Activated CD4-positive, alpha-beta T cell treated with anti-CD3 and anti-CD28 coated beads, Interleukin-2, amount 50 U/mL, for 1 hour (primary cell): ENCODE results near the gene NTM.

Experiments
- DNase-seq: peaks from one replicate; pipeline ENCODE4 v3.0.0-alpha.2; 2020

NTM gene

GRCh38 chr11:131756479-131757110 is 386.2 kb downstream of the NTM start:
- DNase-seq: no peak

GRCh38 chr11:131758726-131759125 is 388.3 kb downstream of the NTM start:
- DNase-seq: no peak

- no peak for DNase-seq
These were observed 388.7 kb downstream of the NTM start for GRCh38 chr11:131759140-131759539.

GRCh38 chr11:131760091-131761061 is 390.0 kb downstream of the NTM start:
- no peak for DNase-seq

- DNase-seq: no peak
These were observed 392.1 kb downstream of the NTM start for GRCh38 chr11:131762346-131763110.

GRCh38 chr11:131763193-131763890 is 392.9 kb downstream of the NTM start:
- DNase-seq: no peak

- no peak for DNase-seq
These were observed 393.7 kb downstream of the NTM start for GRCh38 chr11:131764126-131764525.

- DNase-seq: no peak
These were observed 394.2 kb downstream of the NTM start for GRCh38 chr11:131764649-131765048.

GRCh38 chr11:131766637-131767036 is 396.2 kb downstream of the NTM start:
- no peak for DNase-seq

GRCh38 chr11:131767421-131767820 is 397.0 kb downstream of the NTM start:
- no peak for DNase-seq

- no peak for DNase-seq
These were observed 400.4 kb downstream of the NTM start for GRCh38 chr11:131770801-131771200.

- no peak for DNase-seq
These were observed 401.1 kb downstream of the NTM start for GRCh38 chr11:131771471-131771870.

GRCh38 chr11:131773626-131774025 is 403.2 kb downstream of the NTM start:
- no peak for DNase-seq

GRCh38 chr11:131776211-131776610 is 405.8 kb downstream of the NTM start:
- DNase-seq: no peak

- DNase-seq: no peak
These were observed 415.4 kb downstream of the NTM start for GRCh38 chr11:131785801-131786200.

- DNase-seq: no peak
These were observed 416.7 kb downstream of the NTM start for GRCh38 chr11:131787119-131787518.

- DNase-seq: no peak
These were observed 420.2 kb downstream of the NTM start for GRCh38 chr11:131790586-131790985.

- DNase-seq: no peak
These were observed 421.8 kb downstream of the NTM start for GRCh38 chr11:131792243-131792642.

GRCh38 chr11:131796089-131796488 is 425.7 kb downstream of the NTM start:
- no peak for DNase-seq

- DNase-seq: no peak
These were observed 426.1 kb downstream of the NTM start for GRCh38 chr11:131796541-131796940.

GRCh38 chr11:131800452-131800851 is 430.0 kb downstream of the NTM start:
- no peak for DNase-seq

GRCh38 chr11:131802440-131803115 is 432.2 kb downstream of the NTM start:
- DNase-seq: no peak
